K562 (cell line): ENCODE data around the gene ZNF692. TPM values are rescaled to one million over a fixed set of nuclear protein-coding genes. Genes with fewer than 3 reads are reported as not detected.

Experiments
- EZH2 ChIP-seq: IDR thresholded peaks from 2 replicates; pipeline ENCODE4 v1.6.1; 2012; ENCODE audit warnings: low read depth, mild to moderate bottlenecking, inconsistent platforms, low read length, borderline replicate concordance
- HCFC1 ChIP-seq: IDR thresholded peaks from 2 replicates; pipeline ENCODE4 v1.6.1; 2012; ENCODE audit warnings: low read depth, low read length, improper control_type of control experiment
- SRSF1 ChIP-seq: fragments of 200-400 bp; formaldehyde crosslinking; IDR thresholded peaks from 2 replicates; pipeline ENCODE4 v1.6.1; 2017; ENCODE audit warnings: mild to moderate bottlenecking, low read depth, low read length, moderate library complexity
- TCF7 ChIP-seq: sonication (generic); IDR thresholded peaks from 2 replicates; pipeline ENCODE4 v1.6.1; 2016; ENCODE audit warnings: antibody characterized with exemption, borderline replicate concordance
- polyA plus RNA-seq, 8 experiments: library from polyadenylated mRNA; depleted of rRNA in 4 of 8; stranded (reverse) in 5 of 8; unstranded in 3 of 8; fragments of >200 nt; fragmentation: Nextera tagmentation in 2 of 8; fragmentation: Illumina TruSeq in 1 of 8; extraction: Ambion mirVana in 2 of 8; extraction: Trizol in 1 of 8; gene quantifications; 2 replicates each; pipeline versions ENCODE4 v1.2.1 to v1.2.3, GENCODE V29; 2011 to 2014; ENCODE audit warnings: inconsistent platforms in 1 of 8, missing spikeins in 1 of 8
- total RNA-seq, 7 experiments: library from RNA; depleted of rRNA in 6 of 7; stranded (reverse); fragments of >200 nt in 6 of 7; fragmentation: Illumina TruSeq in 2 of 7; extraction: Trizol in 2 of 7; gene quantifications; 2 replicates each; pipeline versions ENCODE4 v1.2.1 to v1.2.3, GENCODE V29; 2011 to 2021; ENCODE audit warnings: low replicate concordance in 1 of 7
- TF ChIP-seq, protein P1 (sequence below), 2 experiments: fragments of 200-800 bp in 1 of 2; sonication (Bioruptor generic) in 1 of 2; sonication (generic) in 1 of 2; formaldehyde crosslinking in 1 of 2; IDR thresholded peaks in 1 of 2; conservative IDR thresholded peaks in 1 of 2; 2 replicates each; pipeline versions ENCODE4 v1.5.0 to v1.6.1; 2016 to 2020; ENCODE audit warnings: missing compliant biosample characterization in 1 of 2, missing genetic modification characterization in 1 of 2, missing genetic modification reagents in 1 of 2
- TF ChIP-seq, protein P2 (sequence below): sonication (generic); formaldehyde crosslinking; IDR thresholded peaks from 2 replicates; pipeline ENCODE4 v1.8.1; 2023; ENCODE audit warnings: mild to moderate bottlenecking, missing genetic modification reagents, moderate library complexity
- TF ChIP-seq, protein P3 (sequence below): fragments of 450-650 bp; IDR thresholded peaks from 2 replicates; pipeline ENCODE4 v1.6.1; 2016; ENCODE audit warnings: mild to moderate bottlenecking, moderate library complexity
- TF ChIP-seq, protein P4 (sequence below): fragments of 250-450 bp; sonication (Bioruptor Pico); IDR thresholded peaks from 2 replicates; pipeline ENCODE4 v1.5.0; 2020; ENCODE audit warnings: mild to moderate bottlenecking, borderline replicate concordance

ZNF692 gene
- total and polyA plus RNA-seq, 9 of the 15 experiments (the other 6 are each of a cell fraction or from before 2014, with no cell fraction given) = 8.4 to 143 (median 55.9) TPM

DNA sequence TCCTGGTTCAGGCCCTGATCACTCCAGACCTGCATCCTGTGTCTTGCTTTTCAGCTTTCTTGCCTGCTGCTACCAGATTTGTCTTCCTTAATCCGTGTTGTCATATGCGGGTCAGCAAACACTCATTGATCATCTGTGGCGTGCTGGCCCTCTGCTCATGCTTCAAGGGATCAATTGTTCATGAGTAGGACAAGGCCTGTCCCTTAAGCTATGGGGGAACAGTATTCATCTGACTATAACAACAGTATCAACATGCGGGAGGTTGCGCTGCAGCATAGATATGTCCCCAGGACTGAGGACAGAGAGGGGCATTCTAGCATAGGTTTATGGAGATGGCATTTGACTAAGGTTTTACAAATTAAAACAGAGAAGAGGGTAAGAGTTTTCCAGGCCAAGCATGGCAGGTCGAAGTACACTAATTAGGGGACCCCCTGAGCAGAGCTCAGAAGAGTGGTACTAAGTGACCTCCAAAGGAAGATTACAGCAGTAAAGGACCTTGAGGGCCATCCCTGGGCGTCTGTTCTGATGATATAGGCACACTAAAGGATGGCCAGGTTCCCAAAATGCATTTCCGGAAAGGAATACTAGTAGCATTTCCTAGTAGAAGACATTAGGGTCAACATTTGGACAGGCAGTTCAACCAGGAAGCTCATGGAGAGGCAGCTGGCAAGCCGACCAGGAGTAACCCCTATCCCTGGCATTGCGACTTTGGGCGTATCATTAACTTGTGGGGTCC is 21.7 kb downstream of the ZNF692 start (continued):
- TF ChIP-seq, protein P1, sequence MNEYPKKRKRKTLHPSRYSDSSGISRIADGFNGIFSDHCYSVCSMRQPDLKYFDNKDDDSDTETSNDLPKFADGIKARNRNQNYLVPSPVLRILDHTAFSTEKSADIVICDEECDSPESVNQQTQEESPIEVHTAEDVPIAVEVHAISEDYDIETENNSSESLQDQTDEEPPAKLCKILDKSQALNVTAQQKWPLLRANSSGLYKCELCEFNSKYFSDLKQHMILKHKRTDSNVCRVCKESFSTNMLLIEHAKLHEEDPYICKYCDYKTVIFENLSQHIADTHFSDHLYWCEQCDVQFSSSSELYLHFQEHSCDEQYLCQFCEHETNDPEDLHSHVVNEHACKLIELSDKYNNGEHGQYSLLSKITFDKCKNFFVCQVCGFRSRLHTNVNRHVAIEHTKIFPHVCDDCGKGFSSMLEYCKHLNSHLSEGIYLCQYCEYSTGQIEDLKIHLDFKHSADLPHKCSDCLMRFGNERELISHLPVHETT (CRISPR knock-in tag; conservative IDR thresholded peaks at IDR 0.05 in 1 of 2, IDR thresholded peaks at IDR 0.05 in 1 of 2) = no peak
- TF ChIP-seq, protein P2, sequence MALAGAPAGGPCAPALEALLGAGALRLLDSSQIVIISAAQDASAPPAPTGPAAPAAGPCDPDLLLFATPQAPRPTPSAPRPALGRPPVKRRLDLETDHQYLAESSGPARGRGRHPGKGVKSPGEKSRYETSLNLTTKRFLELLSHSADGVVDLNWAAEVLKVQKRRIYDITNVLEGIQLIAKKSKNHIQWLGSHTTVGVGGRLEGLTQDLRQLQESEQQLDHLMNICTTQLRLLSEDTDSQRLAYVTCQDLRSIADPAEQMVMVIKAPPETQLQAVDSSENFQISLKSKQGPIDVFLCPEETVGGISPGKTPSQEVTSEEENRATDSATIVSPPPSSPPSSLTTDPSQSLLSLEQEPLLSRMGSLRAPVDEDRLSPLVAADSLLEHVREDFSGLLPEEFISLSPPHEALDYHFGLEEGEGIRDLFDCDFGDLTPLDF (CRISPR knock-in tag) = no peak
- no peak for TF ChIP-seq TCF7
- TF ChIP-seq, protein P3, sequence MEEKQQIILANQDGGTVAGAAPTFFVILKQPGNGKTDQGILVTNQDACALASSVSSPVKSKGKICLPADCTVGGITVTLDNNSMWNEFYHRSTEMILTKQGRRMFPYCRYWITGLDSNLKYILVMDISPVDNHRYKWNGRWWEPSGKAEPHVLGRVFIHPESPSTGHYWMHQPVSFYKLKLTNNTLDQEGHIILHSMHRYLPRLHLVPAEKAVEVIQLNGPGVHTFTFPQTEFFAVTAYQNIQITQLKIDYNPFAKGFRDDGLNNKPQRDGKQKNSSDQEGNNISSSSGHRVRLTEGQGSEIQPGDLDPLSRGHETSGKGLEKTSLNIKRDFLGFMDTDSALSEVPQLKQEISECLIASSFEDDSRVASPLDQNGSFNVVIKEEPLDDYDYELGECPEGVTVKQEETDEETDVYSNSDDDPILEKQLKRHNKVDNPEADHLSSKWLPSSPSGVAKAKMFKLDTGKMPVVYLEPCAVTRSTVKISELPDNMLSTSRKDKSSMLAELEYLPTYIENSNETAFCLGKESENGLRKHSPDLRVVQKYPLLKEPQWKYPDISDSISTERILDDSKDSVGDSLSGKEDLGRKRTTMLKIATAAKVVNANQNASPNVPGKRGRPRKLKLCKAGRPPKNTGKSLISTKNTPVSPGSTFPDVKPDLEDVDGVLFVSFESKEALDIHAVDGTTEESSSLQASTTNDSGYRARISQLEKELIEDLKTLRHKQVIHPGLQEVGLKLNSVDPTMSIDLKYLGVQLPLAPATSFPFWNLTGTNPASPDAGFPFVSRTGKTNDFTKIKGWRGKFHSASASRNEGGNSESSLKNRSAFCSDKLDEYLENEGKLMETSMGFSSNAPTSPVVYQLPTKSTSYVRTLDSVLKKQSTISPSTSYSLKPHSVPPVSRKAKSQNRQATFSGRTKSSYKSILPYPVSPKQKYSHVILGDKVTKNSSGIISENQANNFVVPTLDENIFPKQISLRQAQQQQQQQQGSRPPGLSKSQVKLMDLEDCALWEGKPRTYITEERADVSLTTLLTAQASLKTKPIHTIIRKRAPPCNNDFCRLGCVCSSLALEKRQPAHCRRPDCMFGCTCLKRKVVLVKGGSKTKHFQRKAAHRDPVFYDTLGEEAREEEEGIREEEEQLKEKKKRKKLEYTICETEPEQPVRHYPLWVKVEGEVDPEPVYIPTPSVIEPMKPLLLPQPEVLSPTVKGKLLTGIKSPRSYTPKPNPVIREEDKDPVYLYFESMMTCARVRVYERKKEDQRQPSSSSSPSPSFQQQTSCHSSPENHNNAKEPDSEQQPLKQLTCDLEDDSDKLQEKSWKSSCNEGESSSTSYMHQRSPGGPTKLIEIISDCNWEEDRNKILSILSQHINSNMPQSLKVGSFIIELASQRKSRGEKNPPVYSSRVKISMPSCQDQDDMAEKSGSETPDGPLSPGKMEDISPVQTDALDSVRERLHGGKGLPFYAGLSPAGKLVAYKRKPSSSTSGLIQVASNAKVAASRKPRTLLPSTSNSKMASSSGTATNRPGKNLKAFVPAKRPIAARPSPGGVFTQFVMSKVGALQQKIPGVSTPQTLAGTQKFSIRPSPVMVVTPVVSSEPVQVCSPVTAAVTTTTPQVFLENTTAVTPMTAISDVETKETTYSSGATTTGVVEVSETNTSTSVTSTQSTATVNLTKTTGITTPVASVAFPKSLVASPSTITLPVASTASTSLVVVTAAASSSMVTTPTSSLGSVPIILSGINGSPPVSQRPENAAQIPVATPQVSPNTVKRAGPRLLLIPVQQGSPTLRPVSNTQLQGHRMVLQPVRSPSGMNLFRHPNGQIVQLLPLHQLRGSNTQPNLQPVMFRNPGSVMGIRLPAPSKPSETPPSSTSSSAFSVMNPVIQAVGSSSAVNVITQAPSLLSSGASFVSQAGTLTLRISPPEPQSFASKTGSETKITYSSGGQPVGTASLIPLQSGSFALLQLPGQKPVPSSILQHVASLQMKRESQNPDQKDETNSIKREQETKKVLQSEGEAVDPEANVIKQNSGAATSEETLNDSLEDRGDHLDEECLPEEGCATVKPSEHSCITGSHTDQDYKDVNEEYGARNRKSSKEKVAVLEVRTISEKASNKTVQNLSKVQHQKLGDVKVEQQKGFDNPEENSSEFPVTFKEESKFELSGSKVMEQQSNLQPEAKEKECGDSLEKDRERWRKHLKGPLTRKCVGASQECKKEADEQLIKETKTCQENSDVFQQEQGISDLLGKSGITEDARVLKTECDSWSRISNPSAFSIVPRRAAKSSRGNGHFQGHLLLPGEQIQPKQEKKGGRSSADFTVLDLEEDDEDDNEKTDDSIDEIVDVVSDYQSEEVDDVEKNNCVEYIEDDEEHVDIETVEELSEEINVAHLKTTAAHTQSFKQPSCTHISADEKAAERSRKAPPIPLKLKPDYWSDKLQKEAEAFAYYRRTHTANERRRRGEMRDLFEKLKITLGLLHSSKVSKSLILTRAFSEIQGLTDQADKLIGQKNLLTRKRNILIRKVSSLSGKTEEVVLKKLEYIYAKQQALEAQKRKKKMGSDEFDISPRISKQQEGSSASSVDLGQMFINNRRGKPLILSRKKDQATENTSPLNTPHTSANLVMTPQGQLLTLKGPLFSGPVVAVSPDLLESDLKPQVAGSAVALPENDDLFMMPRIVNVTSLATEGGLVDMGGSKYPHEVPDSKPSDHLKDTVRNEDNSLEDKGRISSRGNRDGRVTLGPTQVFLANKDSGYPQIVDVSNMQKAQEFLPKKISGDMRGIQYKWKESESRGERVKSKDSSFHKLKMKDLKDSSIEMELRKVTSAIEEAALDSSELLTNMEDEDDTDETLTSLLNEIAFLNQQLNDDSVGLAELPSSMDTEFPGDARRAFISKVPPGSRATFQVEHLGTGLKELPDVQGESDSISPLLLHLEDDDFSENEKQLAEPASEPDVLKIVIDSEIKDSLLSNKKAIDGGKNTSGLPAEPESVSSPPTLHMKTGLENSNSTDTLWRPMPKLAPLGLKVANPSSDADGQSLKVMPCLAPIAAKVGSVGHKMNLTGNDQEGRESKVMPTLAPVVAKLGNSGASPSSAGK = 0 out of 2 replicates have a peak, but pooled peaks have one; percentile 37
- no peak for TF ChIP-seq HCFC1
- no peak for TF ChIP-seq EZH2
- TF ChIP-seq SRSF1 = no peak
- TF ChIP-seq, protein P4, sequence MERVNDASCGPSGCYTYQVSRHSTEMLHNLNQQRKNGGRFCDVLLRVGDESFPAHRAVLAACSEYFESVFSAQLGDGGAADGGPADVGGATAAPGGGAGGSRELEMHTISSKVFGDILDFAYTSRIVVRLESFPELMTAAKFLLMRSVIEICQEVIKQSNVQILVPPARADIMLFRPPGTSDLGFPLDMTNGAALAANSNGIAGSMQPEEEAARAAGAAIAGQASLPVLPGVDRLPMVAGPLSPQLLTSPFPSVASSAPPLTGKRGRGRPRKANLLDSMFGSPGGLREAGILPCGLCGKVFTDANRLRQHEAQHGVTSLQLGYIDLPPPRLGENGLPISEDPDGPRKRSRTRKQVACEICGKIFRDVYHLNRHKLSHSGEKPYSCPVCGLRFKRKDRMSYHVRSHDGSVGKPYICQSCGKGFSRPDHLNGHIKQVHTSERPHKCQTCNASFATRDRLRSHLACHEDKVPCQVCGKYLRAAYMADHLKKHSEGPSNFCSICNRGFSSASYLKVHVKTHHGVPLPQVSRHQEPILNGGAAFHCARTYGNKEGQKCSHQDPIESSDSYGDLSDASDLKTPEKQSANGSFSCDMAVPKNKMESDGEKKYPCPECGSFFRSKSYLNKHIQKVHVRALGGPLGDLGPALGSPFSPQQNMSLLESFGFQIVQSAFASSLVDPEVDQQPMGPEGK (CRISPR knock-in tag) = 0 out of 2 replicates have a peak, but pooled peaks have one; percentile 17
